HepG2 (cell line): ENCODE results near the gene MAPK14. TPM values are rescaled to one million over a fixed set of nuclear protein-coding genes. Genes with fewer than 3 reads are reported as not detected.

ENCODE experiments used
- ATAC-seq: fragments of 200-7000 bp; cut with Tn5 transposase; 3 replicates; pipeline ENCODE4 v1.9.1; 2020; ENCODE audit warnings: mild to moderate bottlenecking, moderate library complexity
- BruUV-seq: library from RNA; stranded (reverse); fragments of 400-500 nt; replicated peaks from 2 replicates; lab custom pipeline; 2021; lab: Mats Ljungman, UMichigan
- CTCF ChIA-PET: fragments of 300-600 bp; formaldehyde crosslinking; extraction: SDS; loops from one replicate; lab custom pipeline; 2021; ENCODE audit warnings: low total read pairs, inconsistent platforms, low intra/inter-chr PET ratio; lab: Yijun Ruan, JAX
- POLR2A ChIA-PET: fragments of 350-600 bp; sonication (Branson Sonifier 250); formaldehyde crosslinking; loops from one replicate; lab custom pipeline; 2020; ENCODE audit warnings: antibody characterized with exemption, inconsistent platforms; lab: Yijun Ruan, JAX
- DNase-seq: peaks from one replicate; pipeline ENCODE4 v3.0.0-alpha.2; 2015; ENCODE audit warnings: low spot score
- FAIRE-seq: peaks from 3 replicates; lab custom pipeline; 2011; peaks lifted over from hg19 to GRCh38; lab: Jason Lieb, UNC
- H2AFZ ChIP-seq: one replicate; pipeline ENCODE4 v1.6.1; 2011; ENCODE audit warnings: low read length, inconsistent platforms
- H3K27ac ChIP-seq: fragments of 300-600 bp; 3 replicates; pipeline ENCODE4 v1.8.0; 2011; ENCODE audit warnings: mixed run types, mild to moderate bottlenecking, mixed read lengths, low read length, inconsistent platforms; ENCODE audit not compliant: insufficient read depth; ENCODE audit errors: extremely low read length
- H3K27me3 ChIP-seq, 2 experiments: fragments of 200-600 bp in 1 of 2; 2 replicates in 1 of 2; 3 replicates in 1 of 2; pipeline versions ENCODE4 v1.6.0 to v1.8.0; 2011; ENCODE audit warnings: low read length in 2 of 2, mild to moderate bottlenecking in 2 of 2, moderate library complexity in 2 of 2, inconsistent platforms in 1 of 2; ENCODE audit not compliant: insufficient read depth in 2 of 2, control insufficient read depth in 1 of 2
- H3K36me3 ChIP-seq, 2 experiments: fragments of 200-600 bp in 1 of 2; replicated peaks in 1 of 2; 2 replicates in 1 of 2; 3 replicates in 1 of 2; pipeline versions ENCODE4 v1.5.1 to v1.8.0; 2011; ENCODE audit warnings: low read length in 2 of 2, inconsistent platforms in 1 of 2; ENCODE audit not compliant: insufficient read depth in 2 of 2, control insufficient read depth in 1 of 2
- H3K4me1 ChIP-seq: 2 replicates; pipeline ENCODE4 v1.5.1; 2012; ENCODE audit warnings: low read length, inconsistent platforms; ENCODE audit not compliant: insufficient read depth
- H3K4me2 ChIP-seq: 2 replicates; pipeline ENCODE4 v1.6.0; 2011; ENCODE audit warnings: low read depth, low read length, inconsistent platforms
- H3K4me3 ChIP-seq, 3 experiments: fragments of 200-600 bp in 1 of 3; sonication (generic), shearing (Covaris generic) in 1 of 3; replicated peaks in 1 of 3; 2 replicates each; pipeline ENCODE4 v1.5.1; 2011 to 2016; ENCODE audit warnings: low read length in 3 of 3, inconsistent platforms in 2 of 3, low read depth in 2 of 3, mild to moderate bottlenecking in 2 of 3, control low read depth in 1 of 3, mixed read lengths in 1 of 3; ENCODE audit not compliant: insufficient read depth in 1 of 3
- H3K79me2 ChIP-seq: one replicate; pipeline ENCODE4 v1.6.1; 2011; ENCODE audit warnings: low read length, inconsistent platforms; ENCODE audit not compliant: insufficient read depth
- H3K9ac ChIP-seq: 2 replicates; pipeline ENCODE4 v1.6.0; 2011; ENCODE audit warnings: mild to moderate bottlenecking, low read depth, low read length, inconsistent platforms; ENCODE audit not compliant: insufficient read depth
- H3K9me3 ChIP-seq: 2 replicates; pipeline ENCODE4 v1.5.1; 2012; ENCODE audit warnings: mild to moderate bottlenecking, low read length
- H4K20me1 ChIP-seq: 2 replicates; pipeline ENCODE4 v1.6.0; 2011; ENCODE audit warnings: inconsistent platforms, mild to moderate bottlenecking, low read length, moderate library complexity; ENCODE audit not compliant: insufficient read depth
- DDIT3 ChIP-seq: sonication (generic); formaldehyde crosslinking; IDR thresholded peaks from 2 replicates; pipeline ENCODE4 v1.4.0; 2020; ENCODE audit warnings: mild to moderate bottlenecking, missing genetic modification reagents
- FIP1L1 ChIP-seq: fragments of 200-400 bp; formaldehyde crosslinking; IDR thresholded peaks from 2 replicates; pipeline ENCODE4 v1.6.1; 2018; ENCODE audit warnings: low read depth, mild to moderate bottlenecking, low read length, moderate library complexity, borderline replicate concordance; ENCODE audit not compliant: insufficient read depth
- KDM4B ChIP-seq: sonication (generic); formaldehyde crosslinking; IDR thresholded peaks from 2 replicates; pipeline ENCODE4 v1.4.0; 2020; ENCODE audit warnings: missing genetic modification reagents
- MBNL3 ChIP-seq: fragments of 250-450 bp; sonication (Bioruptor Pico); conservative IDR thresholded peaks from 2 replicates; pipeline ENCODE4 v1.8.0; 2022; ENCODE audit warnings: mild to moderate bottlenecking, inconsistent platforms
- NFKB2 ChIP-seq: sonication (generic); formaldehyde crosslinking; IDR thresholded peaks from 2 replicates; pipeline ENCODE4 v1.4.0; 2020; ENCODE audit warnings: missing genetic modification reagents, borderline replicate concordance
- SPEN ChIP-seq: sonication (generic); formaldehyde crosslinking; IDR thresholded peaks from 2 replicates; pipeline ENCODE4 v1.5.1; 2020; ENCODE audit warnings: low read depth, mild to moderate bottlenecking, missing genetic modification reagents
- STAT5B ChIP-seq: sonication (generic); formaldehyde crosslinking; IDR thresholded peaks from 2 replicates; pipeline ENCODE4 v1.4.0; 2020; ENCODE audit warnings: missing genetic modification reagents
- TRIM22 ChIP-seq: fragments of 450-650 bp; IDR thresholded peaks from 2 replicates; pipeline ENCODE4 v1.6.1; 2017
- U2AF2 ChIP-seq: fragments of 200-400 bp; formaldehyde crosslinking; IDR thresholded peaks from 2 replicates; pipeline ENCODE4 v1.6.1; 2017; ENCODE audit warnings: low read depth, mild to moderate bottlenecking, low read length
- ZBTB49 ChIP-seq: sonication (generic); formaldehyde crosslinking; IDR thresholded peaks from 2 replicates; pipeline ENCODE4 v1.4.0; 2020; ENCODE audit warnings: missing genetic modification reagents, borderline replicate concordance
- ZNF34 ChIP-seq: sonication (generic); formaldehyde crosslinking; IDR thresholded peaks from 2 replicates; pipeline ENCODE4 v1.4.0; 2020; ENCODE audit warnings: mild to moderate bottlenecking, missing genetic modification reagents, borderline replicate concordance
- ZNF362 ChIP-seq: sonication (generic); formaldehyde crosslinking; IDR thresholded peaks from 2 replicates; pipeline ENCODE4 v1.4.0; 2020; ENCODE audit warnings: missing genetic modification reagents, mild to moderate bottlenecking, borderline replicate concordance
- ZNF740 ChIP-seq: sonication (generic); formaldehyde crosslinking; IDR thresholded peaks from 2 replicates; pipeline ENCODE4 v1.4.0; 2020; ENCODE audit warnings: missing genetic modification reagents
- WGBS: methylation state at CpG from one replicate; pipeline ENCODE4 v1.1.6; 2017; ENCODE audit warnings: low lambda C conversion rate; 5-methylcytosine and 5-hydroxymethylcytosine counted together
- in situ Hi-C: cut with HindIII; loops from 2 replicates; pipeline ENCODE4 v1.10.0; 2017; ENCODE audit warnings: low pct_unique_long_range_greater_than_20kb; ENCODE audit not compliant: extremely low pct_ligation_motif_present
- intact Hi-C: fragments of 100-400 bp; cut with micrococcal nuclease; formaldehyde crosslinking; loops from one replicate; pipeline ENCODE4 v1.10.0; 2022; ENCODE audit not compliant: unreplicated experiment
- polyA plus RNA-seq, 8 experiments: library from polyadenylated mRNA; depleted of rRNA in 3 of 8; stranded (reverse) in 7 of 8; unstranded in 1 of 8; fragments of >200 nt; fragmentation: Illumina TruSeq in 4 of 8; extraction: Trizol in 4 of 8; gene quantifications; 2 replicates each; pipeline versions ENCODE4 v1.2.1 to v1.2.3, GENCODE V29; 2011 to 2016; ENCODE audit warnings: low read depth in 4 of 8, missing spikeins in 1 of 8, mixed read lengths in 1 of 8; ENCODE audit not compliant: insufficient read depth in 1 of 8
- total RNA-seq, 5 experiments: library from RNA; depleted of rRNA; stranded (reverse); fragments of >200 nt; fragmentation: Illumina TruSeq; extraction: Trizol; gene quantifications; 2 replicates each; pipeline ENCODE4 v1.2.3, GENCODE V29; 2016; ENCODE audit warnings: low read depth in 1 of 5

Gene MAPK14
- total and polyA plus RNA-seq, 2 of the 13 experiments (the other 11 are each of a cell fraction or from before 2014, with no cell fraction given): 66.3 to 67.3 TPM

GRCh38 chr6:36154286-36154685 is 126.7 kb downstream of the MAPK14 start:
- ATAC-seq: no peak
- H2AFZ ChIP-seq: no peak overlapping the region
- in situ Hi-C loops (no loop called here), intact Hi-C loops (no loop called here)
- no TSS peak for BruUV-seq
- no peaks in the 10 kb centered on the region for H3K27me3 ChIP-seq
- no peaks in the 10 kb centered on the region for H4K20me1 ChIP-seq
- TF ChIP-seq TRIM22: no peak
- TF ChIP-seq SPEN (CRISPR knock-in tag): no peak
- TF ChIP-seq NFKB2 (CRISPR knock-in tag): no peak
- TF ChIP-seq ZNF34: no peak
- TF ChIP-seq KDM4B: no peak
- TF ChIP-seq MBNL3: no peak
- no peak for TF ChIP-seq STAT5B (CRISPR knock-in tag)
- no peak for TF ChIP-seq FIP1L1
- TF ChIP-seq ZNF362: no peak
- no peak for TF ChIP-seq DDIT3 (CRISPR knock-in tag)
- no peak for TF ChIP-seq ZNF740 (CRISPR knock-in tag)
- TF ChIP-seq ZBTB49 (CRISPR knock-in tag): no peak
- no peak for TF ChIP-seq U2AF2
- peaks cover 7% of the 10 kb centered on the region; the same call in 1 of the 2 replicates for H3K9me3 ChIP-seq
- no peaks in the 10 kb centered on the region for H3K36me3 ChIP-seq
- DNase-seq: no peak
- WGBS: 71% methylated on average over 2 of the region's 2 CpGs
- no peak for FAIRE-seq
- no peak overlapping the region for H3K4me2 ChIP-seq
- 0 out of 2 replicates have a peak, but pooled peaks cover 5% of the 10 kb centered on the region for H3K4me1 ChIP-seq
- ChIA-PET POLR2A (no interaction called here), CTCF (no interaction called here)
- no peak overlapping the region for H3K4me3 ChIP-seq
- no peak overlapping the region for H3K27ac ChIP-seq
- H3K79me2 ChIP-seq: no peaks in the 10 kb centered on the region
- no peak overlapping the region for H3K9ac ChIP-seq
